K562 (cell line): ENCODE data around the gene SPHKAP. TPM values are rescaled to one million over a fixed set of nuclear protein-coding genes. Genes with fewer than 3 reads are reported as not detected.

Source experiments
- ATAC-seq: fragments of 200-7000 bp; cut with Tn5 transposase; 3 replicates; pipeline ENCODE4 v1.9.1; 2020; ENCODE audit warnings: moderate library complexity
- BruUV-seq: library from RNA; stranded (reverse); fragments of 400-500 nt; replicated peaks from 2 replicates; lab custom pipeline; 2021; lab: Mats Ljungman, UMichigan
- CTCF ChIA-PET: fragments of 300-600 bp; formaldehyde crosslinking; extraction: SDS; loops from one replicate; lab custom pipeline; 2021; ENCODE audit warnings: low intra/inter-chr PET ratio; lab: Yijun Ruan, JAX
- POLR2A ChIA-PET: fragments of 300-600, 350-650 bp; sonication (Branson Sonifier 250); formaldehyde crosslinking; extraction: SDS; loops from one replicate; lab custom pipeline; 2021; ENCODE audit warnings: antibody characterized with exemption, inconsistent platforms; lab: Yijun Ruan, JAX
- DNase-seq, 4 experiments: peaks; one replicate each; pipeline versions ENCODE4 v3.0.0 to v3.0.0-alpha.2; 2011 to 2018; ENCODE audit warnings: low spot score in 3 of 4, mixed read lengths in 3 of 4; ENCODE audit errors: extremely low read depth in 1 of 4
- FAIRE-seq: peaks from 2 replicates; lab custom pipeline; 2011; peaks lifted over from hg19 to GRCh38; lab: Jason Lieb, UNC
- H2AFZ ChIP-seq: 2 replicates; pipeline ENCODE4 v1.6.0; 2011; ENCODE audit warnings: low read depth, low read length, control low read depth, inconsistent platforms
- H3K27ac ChIP-seq: fragments of 200-600 bp; 3 replicates; pipeline ENCODE4 v1.8.0; 2011; ENCODE audit warnings: low read depth, mild to moderate bottlenecking, control low read depth, inconsistent platforms, low read length, moderate library complexity, mixed read lengths; ENCODE audit errors: extremely low read depth
- H3K27me3 ChIP-seq, 2 experiments: fragments of 300-600 bp in 1 of 2; 2 replicates in 1 of 2; 3 replicates in 1 of 2; pipeline versions ENCODE4 v1.6.0 to v1.8.0; 2011; ENCODE audit warnings: inconsistent platforms in 2 of 2, low read length in 2 of 2, mild to moderate bottlenecking in 1 of 2, mixed read lengths in 1 of 2, moderate library complexity in 1 of 2; ENCODE audit not compliant: control insufficient read depth in 2 of 2, insufficient read depth in 2 of 2
- H3K36me3 ChIP-seq: fragments of 300-600 bp; 3 replicates; pipeline ENCODE4 v1.8.0; 2011; ENCODE audit warnings: mild to moderate bottlenecking, low read length, inconsistent platforms; ENCODE audit not compliant: control insufficient read depth, insufficient read depth
- H3K4me1 ChIP-seq, 2 experiments: fragments of 200-600 bp in 1 of 2; replicated peaks in 1 of 2; 2 replicates in 1 of 2; 3 replicates in 1 of 2; pipeline versions ENCODE4 v1.5.1 to v1.8.0; 2011; ENCODE audit warnings: inconsistent platforms in 2 of 2, low read length in 2 of 2, mild to moderate bottlenecking in 1 of 2, mixed read lengths in 1 of 2, moderate library complexity in 1 of 2; ENCODE audit not compliant: control insufficient read depth in 2 of 2, insufficient read depth in 2 of 2
- H3K4me2 ChIP-seq: 2 replicates; pipeline ENCODE4 v1.6.1; 2011; ENCODE audit warnings: low read length, control low read depth, inconsistent platforms, mixed read lengths; ENCODE audit not compliant: insufficient read depth
- H3K4me3 ChIP-seq: fragments of 200-600 bp; sonication (generic), shearing (Covaris generic); 2 replicates; pipeline ENCODE4 v1.5.1; 2016; ENCODE audit warnings: control low read depth, inconsistent platforms
- H3K79me2 ChIP-seq: fragments of 200-600 bp; 3 replicates; pipeline ENCODE4 v1.8.0; 2011; ENCODE audit warnings: low read length, inconsistent platforms; ENCODE audit not compliant: control insufficient read depth, insufficient read depth
- H3K9ac ChIP-seq, 2 experiments: 2 replicates each; pipeline versions ENCODE4 v1.6.0 to v1.6.1; 2011; ENCODE audit warnings: low read depth in 2 of 2, low read length in 2 of 2, control low read depth in 1 of 2, inconsistent platforms in 1 of 2, mild to moderate bottlenecking in 1 of 2, mixed read lengths in 1 of 2; ENCODE audit not compliant: insufficient read depth in 1 of 2
- H3K9me1 ChIP-seq: one replicate; pipeline ENCODE4 v1.6.0; 2011; ENCODE audit warnings: inconsistent platforms, mild to moderate bottlenecking, low read length, moderate library complexity; ENCODE audit not compliant: control insufficient read depth, insufficient read depth
- H3K9me3 ChIP-seq: replicated peaks from 2 replicates; pipeline ENCODE4 v1.5.1; 2011; ENCODE audit warnings: low read depth, low read length, inconsistent platforms; ENCODE audit not compliant: control insufficient read depth, insufficient read depth
- H4K20me1 ChIP-seq: replicated peaks from 2 replicates; pipeline ENCODE4 v1.6.1; 2011; ENCODE audit warnings: low read length, inconsistent platforms, mixed read lengths; ENCODE audit not compliant: control insufficient read depth, insufficient read depth
- HNRNPH1 ChIP-seq: fragments of 200-400 bp; formaldehyde crosslinking; optimal IDR thresholded peaks from 2 replicates; pipeline ENCODE3; 2017; ENCODE audit warnings: low read depth, mild to moderate bottlenecking, low read length, moderate library complexity
- NR1H2 ChIP-seq: sonication (generic); formaldehyde crosslinking; IDR thresholded peaks from 2 replicates; pipeline ENCODE4 v1.4.0; 2020; ENCODE audit warnings: mild to moderate bottlenecking, missing genetic modification reagents
- OTX1 ChIP-seq: fragments of 450-650 bp; formaldehyde crosslinking; IDR thresholded peaks from 2 replicates; pipeline ENCODE4 v1.4.0; 2022; ENCODE audit warnings: mild to moderate bottlenecking
- SP1 ChIP-seq: sonication (generic); formaldehyde crosslinking; IDR thresholded peaks from 2 replicates; pipeline ENCODE4 v1.8.1; 2022; ENCODE audit warnings: mild to moderate bottlenecking, missing genetic modification reagents
- WGBS: fragments of 100-300 bp; shearing (Covaris generic); methylation state at CpG from one replicate; pipeline ENCODE4 v1.1.6; 2016; ENCODE audit warnings: low coverage, mixed read lengths; ENCODE audit not compliant: insufficient coverage; ENCODE audit errors: missing lambda C conversion rate; 5-methylcytosine and 5-hydroxymethylcytosine counted together
- in situ Hi-C: fragments of 300-500 bp; cut with MboI; formaldehyde crosslinking; loops from 4 replicates; pipeline ENCODE4 v1.15.0; 2018; ENCODE audit warnings: inconsistent platforms, mixed read lengths
- intact Hi-C: fragments of 100-400 bp; cut with micrococcal nuclease; formaldehyde crosslinking; loops from 2 replicates; pipeline ENCODE4 v1.14.2; 2022
- polyA plus RNA-seq, 8 experiments: library from polyadenylated mRNA; depleted of rRNA in 4 of 8; stranded (reverse) in 5 of 8; unstranded in 3 of 8; fragments of >200 nt; fragmentation: Nextera tagmentation in 2 of 8; fragmentation: Illumina TruSeq in 1 of 8; extraction: Ambion mirVana in 2 of 8; extraction: Trizol in 1 of 8; gene quantifications; 2 replicates each; pipeline versions ENCODE4 v1.2.1 to v1.2.3, GENCODE V29; 2011 to 2014; ENCODE audit warnings: inconsistent platforms in 1 of 8, missing spikeins in 1 of 8
- total RNA-seq, 7 experiments: library from RNA; depleted of rRNA in 6 of 7; stranded (reverse); fragments of >200 nt in 6 of 7; fragmentation: Illumina TruSeq in 2 of 7; extraction: Trizol in 2 of 7; gene quantifications; 2 replicates each; pipeline versions ENCODE4 v1.2.1 to v1.2.3, GENCODE V29; 2011 to 2021; ENCODE audit warnings: low replicate concordance in 1 of 7
- TF ChIP-seq, protein P1 (sequence below): fragments of 450-650 bp; IDR thresholded peaks from 2 replicates; pipeline ENCODE4 v1.6.1; 2016; ENCODE audit warnings: borderline replicate concordance

SPHKAP gene
- total and polyA plus RNA-seq, 9 of the 15 experiments (the other 6 are each of a cell fraction or from before 2014, with no cell fraction given), result not detected

DNA sequence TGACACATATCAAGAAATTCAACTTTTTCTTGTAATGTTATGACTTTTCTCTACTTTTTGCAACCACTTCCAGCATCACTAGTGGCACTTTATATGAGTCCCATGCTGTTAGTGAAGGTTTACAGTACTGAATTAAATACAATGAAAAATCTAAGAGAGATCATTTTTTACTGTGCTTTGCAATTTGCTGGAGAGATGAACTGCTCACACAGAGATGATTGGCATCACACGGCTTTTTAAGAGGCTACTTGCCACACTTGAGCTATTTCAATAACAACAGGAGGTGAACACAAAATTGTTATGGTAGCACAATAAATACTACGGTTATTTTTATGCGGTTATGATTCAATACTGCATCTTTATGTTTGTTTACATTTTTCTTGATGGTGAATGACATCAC is 221.2 kb downstream of the SPHKAP start:
- H3K9ac ChIP-seq, result no peak overlapping the region
- intact Hi-C loops, result no loop called here
- H3K27ac ChIP-seq, result no peak overlapping the region
- BruUV-seq, result no TSS peak
- no peaks in the 10 kb centered on the region for H3K36me3 ChIP-seq
- ChIA-PET POLR2A (no interaction called here), CTCF (no interaction called here)
- FAIRE-seq (no peak), DNase-seq (no peak), ATAC-seq (no peak)
- no peaks in the 10 kb centered on the region for H3K4me1 ChIP-seq
- H3K4me3 ChIP-seq, result no peak overlapping the region
- H3K4me2 ChIP-seq, result no peak overlapping the region
- no peaks in the 10 kb centered on the region for H3K9me3 ChIP-seq
- no peaks in the 10 kb centered on the region for H4K20me1 ChIP-seq
- H3K9me1 ChIP-seq, result no peaks in the 10 kb centered on the region
- H3K27me3 ChIP-seq, result no peaks in the 10 kb centered on the region
- H2AFZ ChIP-seq, result no peak overlapping the region
- 2% methylated on average over 3 of the region's 3 CpGs for WGBS
- H3K79me2 ChIP-seq, result no peaks in the 10 kb centered on the region
- TF ChIP-seq NR1H2 (no peak), HNRNPH1 (no peak), OTX1 (CRISPR knock-in tag) (no peak), SP1 (CRISPR knock-in tag) (no peak)
- TF ChIP-seq, protein P1, sequence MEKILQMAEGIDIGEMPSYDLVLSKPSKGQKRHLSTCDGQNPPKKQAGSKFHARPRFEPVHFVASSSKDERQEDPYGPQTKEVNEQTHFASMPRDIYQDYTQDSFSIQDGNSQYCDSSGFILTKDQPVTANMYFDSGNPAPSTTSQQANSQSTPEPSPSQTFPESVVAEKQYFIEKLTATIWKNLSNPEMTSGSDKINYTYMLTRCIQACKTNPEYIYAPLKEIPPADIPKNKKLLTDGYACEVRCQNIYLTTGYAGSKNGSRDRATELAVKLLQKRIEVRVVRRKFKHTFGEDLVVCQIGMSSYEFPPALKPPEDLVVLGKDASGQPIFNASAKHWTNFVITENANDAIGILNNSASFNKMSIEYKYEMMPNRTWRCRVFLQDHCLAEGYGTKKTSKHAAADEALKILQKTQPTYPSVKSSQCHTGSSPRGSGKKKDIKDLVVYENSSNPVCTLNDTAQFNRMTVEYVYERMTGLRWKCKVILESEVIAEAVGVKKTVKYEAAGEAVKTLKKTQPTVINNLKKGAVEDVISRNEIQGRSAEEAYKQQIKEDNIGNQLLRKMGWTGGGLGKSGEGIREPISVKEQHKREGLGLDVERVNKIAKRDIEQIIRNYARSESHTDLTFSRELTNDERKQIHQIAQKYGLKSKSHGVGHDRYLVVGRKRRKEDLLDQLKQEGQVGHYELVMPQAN, result no peak
- in situ Hi-C loops, result no loop called here
